ENCODE measurements around the gene CCT8. TPM values are rescaled to one million over a fixed set of nuclear protein-coding genes. Genes with fewer than 3 reads are reported as not detected.
"Not testable (repeated sequence)": the region's sequence is repeated elsewhere in the genome, so short reads cannot be mapped to it uniquely, and the experiment has no call there.

CCT8 gene
- total RNA-seq, 1 donor from 2014 or later, result 104 TPM

DNA sequence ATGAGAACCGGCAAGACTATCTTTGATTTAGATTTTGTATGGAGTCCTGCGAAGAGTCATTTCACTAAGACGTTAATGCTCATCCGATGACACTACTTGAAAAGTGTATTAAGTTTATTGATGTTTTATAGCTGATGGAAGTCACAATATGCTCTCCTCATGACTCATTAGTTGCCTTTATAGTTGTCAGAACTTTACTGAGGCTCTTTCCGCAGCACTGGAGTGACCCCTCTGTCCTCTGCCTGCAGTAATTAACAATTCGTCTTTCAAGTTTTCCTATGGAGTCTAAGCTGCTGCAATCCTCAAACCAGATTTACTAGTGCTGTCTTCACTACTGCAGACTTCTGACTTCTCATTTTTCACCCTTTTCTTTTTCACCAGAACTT lies 48.1 kb downstream of the CCT8 start:
- TF ChIP-seq, protein P1, sequence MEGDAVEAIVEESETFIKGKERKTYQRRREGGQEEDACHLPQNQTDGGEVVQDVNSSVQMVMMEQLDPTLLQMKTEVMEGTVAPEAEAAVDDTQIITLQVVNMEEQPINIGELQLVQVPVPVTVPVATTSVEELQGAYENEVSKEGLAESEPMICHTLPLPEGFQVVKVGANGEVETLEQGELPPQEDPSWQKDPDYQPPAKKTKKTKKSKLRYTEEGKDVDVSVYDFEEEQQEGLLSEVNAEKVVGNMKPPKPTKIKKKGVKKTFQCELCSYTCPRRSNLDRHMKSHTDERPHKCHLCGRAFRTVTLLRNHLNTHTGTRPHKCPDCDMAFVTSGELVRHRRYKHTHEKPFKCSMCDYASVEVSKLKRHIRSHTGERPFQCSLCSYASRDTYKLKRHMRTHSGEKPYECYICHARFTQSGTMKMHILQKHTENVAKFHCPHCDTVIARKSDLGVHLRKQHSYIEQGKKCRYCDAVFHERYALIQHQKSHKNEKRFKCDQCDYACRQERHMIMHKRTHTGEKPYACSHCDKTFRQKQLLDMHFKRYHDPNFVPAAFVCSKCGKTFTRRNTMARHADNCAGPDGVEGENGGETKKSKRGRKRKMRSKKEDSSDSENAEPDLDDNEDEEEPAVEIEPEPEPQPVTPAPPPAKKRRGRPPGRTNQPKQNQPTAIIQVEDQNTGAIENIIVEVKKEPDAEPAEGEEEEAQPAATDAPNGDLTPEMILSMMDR (IDR thresholded peaks at IDR 0.05; ENCODE audit: borderline replicate concordance), result no peak
- intact Hi-C loops (cut with micrococcal nuclease), result no loop called here
- Histone ChIP-seq H3K9me3 (replicated peaks) (no peaks in the 10 kb centered on the region), H3K27me3 (ENCODE audit: low read depth) (no peaks in the 10 kb centered on the region), H3K27ac (replicated peaks) (peak overlapping the region; percentile 100), H3K4me3 (peak overlapping the region; percentile 85), H3K4me1 (peaks cover 37% of the 10 kb centered on the region), H3K36me3 (peaks cover 23% of the 10 kb centered on the region)
- DNase-seq, result no peak

DNA sequence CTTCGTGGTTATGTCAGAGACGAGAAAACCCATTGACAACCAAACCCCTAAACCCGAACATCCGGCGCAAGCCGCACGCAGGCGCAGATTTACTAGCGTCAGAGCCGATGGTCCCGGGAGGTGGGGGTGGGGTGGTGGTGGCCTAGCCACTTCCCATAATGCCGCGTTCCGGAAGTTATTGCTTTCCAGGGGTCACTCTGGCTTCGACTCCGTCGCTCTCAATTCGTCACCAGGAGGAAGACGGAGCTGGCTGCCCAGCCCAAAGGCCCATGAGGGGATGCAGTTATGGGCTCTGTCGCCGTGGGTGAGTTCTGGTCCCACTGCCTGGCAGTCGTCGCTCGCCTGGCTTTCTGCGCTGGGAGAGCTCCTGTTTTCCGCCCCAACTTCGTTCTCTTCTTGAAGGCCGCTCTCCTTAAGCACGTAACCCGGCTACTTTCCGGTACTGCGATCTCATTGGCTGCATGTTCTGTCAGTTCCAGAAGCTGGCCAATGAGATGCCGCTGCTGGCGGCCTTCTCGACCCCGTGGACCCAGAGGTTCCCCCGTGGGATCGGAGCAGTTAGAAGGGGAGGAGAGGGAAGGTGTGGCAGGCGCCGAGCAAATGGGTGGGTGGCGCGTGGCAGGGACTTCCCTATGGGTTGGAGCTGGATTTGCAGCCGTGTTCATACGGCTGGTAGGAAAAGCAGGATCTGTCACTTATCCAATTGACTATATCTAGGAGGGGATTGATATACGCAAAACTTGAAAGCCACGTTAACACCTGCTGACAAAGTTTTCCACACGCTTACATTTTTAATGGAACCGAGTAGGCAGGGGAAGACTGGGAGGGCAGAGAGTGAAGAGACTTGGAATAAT lies 48.7 kb downstream of the CCT8 start, which contains the start of gene USP16:
Gene USP16 (plus strand): TSS at position 195 of the 854 bp plus-strand sequence. CDS start 3,246 bp downstream, outside the sequence.
- no peaks in the 10 kb centered on the region for H3K27me3 ChIP-seq (ENCODE audit: low read depth)
- DNase-seq, result peak; percentile 96
- H3K36me3 ChIP-seq, result peaks cover 17% of the 10 kb centered on the region
- no peaks in the 10 kb centered on the region for H3K9me3 ChIP-seq (replicated peaks)
- TF ChIP-seq, protein P1 (IDR thresholded peaks at IDR 0.05; ENCODE audit: borderline replicate concordance), result peak; percentile 45
- H3K27ac ChIP-seq (replicated peaks), result peak within 1 kb of the TSS; percentile 100
- H3K4me3 ChIP-seq, result peak within 1 kb of the TSS; percentile 85
- peaks cover 40% of the 10 kb centered on the region for H3K4me1 ChIP-seq
- intact Hi-C loops (cut with micrococcal nuclease), result no loop called here

DNA sequence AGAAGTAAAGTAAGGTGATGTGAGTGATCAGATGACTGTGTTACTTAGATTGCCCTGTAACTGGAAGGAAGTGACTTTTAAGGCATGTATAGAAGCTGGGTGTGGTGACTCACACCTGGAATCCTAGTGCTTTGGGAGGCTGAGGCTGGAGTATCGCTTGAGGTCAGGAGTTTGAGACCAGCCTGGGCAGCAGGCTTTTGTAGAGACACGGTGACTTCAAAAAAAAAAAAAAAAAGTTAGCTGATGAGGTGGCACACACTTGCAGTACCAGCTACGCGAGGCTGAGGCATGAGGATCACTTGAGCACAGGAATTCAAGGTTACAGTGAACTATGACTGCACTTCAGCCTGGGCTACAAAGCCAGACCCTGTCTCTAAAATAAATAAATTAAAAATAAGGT lies 51.3 kb downstream of the CCT8 start:
- DNase-seq, result no peak
- Histone ChIP-seq H3K27me3 (ENCODE audit: low read depth) (no peaks in the 10 kb centered on the region), H3K27ac (replicated peaks) (no peak overlapping the region), H3K9me3 (replicated peaks) (no peaks in the 10 kb centered on the region), H3K4me1 (peaks cover 56% of the 10 kb centered on the region), H3K4me3 (no peak overlapping the region), H3K36me3 (no peaks in the 10 kb centered on the region)
- intact Hi-C loops (cut with micrococcal nuclease), result no loop called here
- TF ChIP-seq, protein P1 (IDR thresholded peaks at IDR 0.05; ENCODE audit: borderline replicate concordance), result no peak

DNA sequence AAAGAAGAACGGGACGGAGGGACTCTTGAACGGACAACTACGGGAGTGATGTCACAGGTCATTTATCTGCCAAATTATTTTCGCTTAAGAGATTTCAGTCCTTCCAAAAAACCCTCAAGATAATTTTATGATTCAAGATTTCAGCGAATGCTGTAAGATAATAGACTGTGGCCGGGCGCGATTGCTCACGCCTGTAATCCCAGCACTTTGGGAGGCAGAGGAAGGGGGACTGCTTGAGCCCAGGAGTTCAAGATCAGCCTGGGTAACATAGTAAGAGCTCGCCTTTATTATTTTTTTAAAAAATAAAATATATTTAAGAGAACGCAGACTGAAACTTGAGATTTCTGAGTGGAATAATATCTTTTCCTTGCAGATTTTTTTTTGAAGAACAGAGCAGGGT lies 54.9 kb downstream of the CCT8 start:
- Histone ChIP-seq H3K9me3 (replicated peaks) (no peaks in the 10 kb centered on the region), H3K4me1 (peaks cover 27% of the 10 kb centered on the region), H3K36me3 (no peaks in the 10 kb centered on the region), H3K4me3 (peak overlapping the region; percentile 80), H3K27ac (replicated peaks) (peak overlapping the region; percentile 90), H3K27me3 (ENCODE audit: low read depth) (no peaks in the 10 kb centered on the region)
- intact Hi-C loops (cut with micrococcal nuclease), result no loop called here
- no peak for DNase-seq
- TF ChIP-seq, protein P1 (IDR thresholded peaks at IDR 0.05; ENCODE audit: borderline replicate concordance), result no peak

DNA sequence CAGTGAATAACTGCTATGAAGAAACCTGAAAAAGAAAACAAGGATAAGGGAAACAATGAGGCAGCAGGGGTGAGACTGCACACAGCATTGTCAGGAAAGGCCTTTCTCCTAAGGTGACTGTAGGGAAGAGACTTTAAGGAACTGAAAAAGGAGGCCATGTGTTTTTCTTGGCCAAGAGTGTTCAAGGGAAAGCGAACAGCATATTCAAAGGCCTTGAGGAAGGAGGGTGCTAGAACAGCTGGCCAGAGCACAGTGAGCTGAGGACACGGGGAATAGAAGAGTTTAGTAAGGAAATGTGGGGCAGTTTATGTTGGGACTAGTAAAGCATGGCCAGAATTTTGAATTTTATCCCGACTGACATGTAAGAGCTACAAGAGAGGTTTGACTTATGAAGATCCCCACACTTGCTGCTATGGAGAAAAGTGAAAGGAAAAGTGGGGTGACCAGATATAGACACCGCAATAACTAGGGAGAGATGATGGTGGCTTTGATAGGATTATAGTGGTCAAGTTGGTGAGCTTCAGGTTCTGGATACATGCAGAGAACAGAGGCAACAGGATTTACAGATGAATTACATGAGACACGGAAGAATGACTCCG lies 55.7 kb downstream of the CCT8 start:
- no peaks in the 10 kb centered on the region for H3K36me3 ChIP-seq
- no peaks in the 10 kb centered on the region for H3K9me3 ChIP-seq (replicated peaks)
- H3K4me3 ChIP-seq, result peak overlapping the region; percentile 80
- H3K27me3 ChIP-seq (ENCODE audit: low read depth), result no peaks in the 10 kb centered on the region
- H3K4me1 ChIP-seq, result peaks cover 27% of the 10 kb centered on the region
- H3K27ac ChIP-seq (replicated peaks), result no peak overlapping the region
- DNase-seq, result no peak
- intact Hi-C loops (cut with micrococcal nuclease), result no loop called here
- TF ChIP-seq, protein P1 (IDR thresholded peaks at IDR 0.05; ENCODE audit: borderline replicate concordance), result no peak

DNA sequence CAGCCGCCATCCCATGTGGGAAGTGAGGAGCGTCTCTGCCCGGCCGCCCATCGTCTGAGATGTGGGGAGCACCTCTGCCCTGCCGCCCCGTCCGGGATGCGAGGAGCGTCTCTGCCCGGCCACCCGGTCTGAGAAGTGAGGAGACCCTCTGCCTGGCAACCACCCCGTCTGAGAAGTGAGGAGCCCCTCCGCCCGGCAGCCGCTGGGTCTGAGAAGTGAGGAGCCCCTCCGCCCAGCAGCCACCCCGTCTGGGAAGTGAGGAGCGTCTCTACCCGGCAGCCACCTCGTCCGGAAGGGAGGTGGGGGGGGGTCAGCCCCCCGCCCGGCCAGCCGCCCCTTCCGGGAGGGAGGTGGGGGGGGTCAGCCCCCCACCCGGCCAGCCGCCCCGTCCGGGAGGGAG lies 62.2 kb downstream of the CCT8 start:
- H3K4me3 ChIP-seq; H3K4me1 ChIP-seq; intact Hi-C loops (cut with micrococcal nuclease); DNase-seq; H3K27me3 ChIP-seq (ENCODE audit: low read depth); H3K9me3 ChIP-seq (replicated peaks); H3K27ac ChIP-seq (replicated peaks): not testable (repeated sequence)
- peaks cover 24% of the 10 kb centered on the region for H3K36me3 ChIP-seq

All from left ventricle myocardium inferior (tissue), 1 donor.